GM19043 (cell line): Measurements from ENCODE around the gene TAS2R46.
"Not testable (repeated sequence)": the region's sequence is repeated elsewhere in the genome, so short reads cannot be mapped to it uniquely, and the experiment has no call there.

Experiments
- ATAC-seq: cut with Tn5 transposase; IDR thresholded peaks from one replicate; pipeline ENCODE4 v1.9.1; 2021; ENCODE audit warnings: low read depth; ENCODE audit not compliant: unreplicated experiment

Gene TAS2R46, protein sequence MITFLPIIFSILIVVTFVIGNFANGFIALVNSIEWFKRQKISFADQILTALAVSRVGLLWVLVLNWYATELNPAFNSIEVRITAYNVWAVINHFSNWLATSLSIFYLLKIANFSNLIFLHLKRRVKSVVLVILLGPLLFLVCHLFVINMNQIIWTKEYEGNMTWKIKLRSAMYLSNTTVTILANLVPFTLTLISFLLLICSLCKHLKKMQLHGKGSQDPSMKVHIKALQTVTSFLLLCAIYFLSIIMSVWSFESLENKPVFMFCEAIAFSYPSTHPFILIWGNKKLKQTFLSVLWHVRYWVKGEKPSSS

DNA sequence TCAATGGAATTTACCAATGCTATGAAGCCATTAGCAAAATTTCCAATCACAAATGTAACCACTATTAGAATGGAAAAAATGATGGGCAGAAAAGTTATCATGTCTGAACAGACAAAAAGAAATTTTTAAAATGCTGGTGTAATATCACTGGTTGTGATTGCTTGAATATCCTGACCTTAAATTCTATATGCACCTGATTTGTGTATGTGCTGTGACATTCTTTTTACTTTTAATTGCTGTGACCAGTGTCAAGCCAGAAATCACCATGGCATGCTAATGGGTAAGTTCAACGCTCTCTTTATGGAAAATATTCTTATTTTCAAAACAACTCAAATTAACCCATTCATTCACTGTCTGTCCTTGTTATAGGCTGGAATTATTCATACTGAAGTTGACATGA, at the start of gene TAS2R46:
TSS of gene TAS2R46 (minus strand) at position 101 of the 400 bp plus-strand sequence. CDS start at position 101, 0 bp downstream.
- not testable (repeated sequence) for ATAC-seq

DNA sequence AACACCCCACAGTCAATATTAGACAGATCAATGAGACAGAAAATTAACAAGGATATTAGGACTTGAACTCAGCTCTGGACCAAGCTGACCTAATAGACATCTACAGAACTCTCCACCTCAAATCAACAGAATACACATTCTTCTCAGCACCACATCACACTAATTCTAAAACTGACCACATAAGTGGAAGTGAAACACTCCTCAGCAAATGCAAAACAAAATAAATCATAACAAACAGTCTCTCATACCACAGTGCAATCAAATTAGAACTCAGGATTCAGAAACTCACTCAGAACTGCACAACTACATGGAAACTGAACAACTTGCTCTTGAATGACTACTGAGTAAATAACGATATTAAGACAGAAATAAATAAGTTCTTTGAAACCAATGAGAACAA, 49.1 kb upstream of the TAS2R46 start:
- ATAC-seq: not testable (repeated sequence)

DNA sequence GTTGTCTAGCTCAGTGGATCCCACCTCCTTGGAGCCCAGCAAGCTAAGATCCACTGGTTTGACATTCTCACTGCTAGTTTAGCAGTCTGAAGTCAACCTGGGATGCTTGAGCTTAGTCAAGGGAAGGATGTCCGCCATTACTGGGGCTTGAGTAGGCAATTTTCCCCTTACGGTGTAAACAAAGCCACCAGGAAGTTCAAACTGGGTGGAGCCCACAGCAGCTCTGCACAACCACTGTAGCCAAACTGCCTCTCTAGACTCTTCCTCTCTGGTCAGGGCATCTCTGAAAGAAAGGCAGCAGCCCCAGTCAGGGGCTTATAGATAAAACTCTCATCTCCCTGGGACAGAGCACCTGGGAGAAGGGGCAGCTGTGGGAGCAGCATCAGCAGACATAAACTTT, 46.8 kb upstream of the TAS2R46 start:
- no peak for ATAC-seq

DNA sequence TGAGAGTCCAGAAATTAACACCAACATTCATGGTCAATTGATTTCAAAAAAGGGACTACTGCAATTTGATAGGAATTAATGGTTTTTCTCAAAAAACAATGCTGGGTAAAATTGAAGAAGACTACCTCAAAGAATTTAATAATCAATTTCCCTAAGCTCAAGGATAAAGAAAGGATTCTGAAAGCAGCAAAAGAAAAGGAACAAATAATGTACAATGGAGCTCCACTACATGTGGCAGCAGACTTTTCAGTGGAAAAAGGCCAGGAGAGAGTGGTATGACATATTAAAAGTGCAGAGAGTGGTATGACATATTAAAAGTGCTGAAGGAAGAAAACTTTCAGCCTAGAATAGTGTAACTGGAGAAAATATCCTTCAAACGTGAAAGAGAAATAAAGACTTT, 45.6 kb upstream of the TAS2R46 start:
- no peak for ATAC-seq

DNA sequence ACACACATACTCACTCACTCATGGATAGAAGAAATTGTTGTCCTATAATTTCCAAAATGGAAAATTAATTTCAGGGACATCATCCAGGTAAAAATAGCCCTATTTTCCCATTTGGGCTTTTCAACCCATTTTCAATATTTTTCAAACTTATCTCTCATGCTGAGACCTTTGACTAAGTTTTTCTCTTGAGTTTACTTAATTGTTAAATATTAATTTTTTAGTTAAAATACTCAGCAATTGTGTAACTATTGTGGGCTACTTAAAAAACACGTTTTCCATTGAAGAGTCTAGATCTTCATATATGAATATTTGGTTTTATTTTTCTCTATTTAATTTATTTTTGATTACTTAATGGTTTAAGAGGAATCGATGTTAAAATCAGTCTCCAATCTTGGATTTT, 44.2 kb upstream of the TAS2R46 start:
- ATAC-seq: no peak

DNA sequence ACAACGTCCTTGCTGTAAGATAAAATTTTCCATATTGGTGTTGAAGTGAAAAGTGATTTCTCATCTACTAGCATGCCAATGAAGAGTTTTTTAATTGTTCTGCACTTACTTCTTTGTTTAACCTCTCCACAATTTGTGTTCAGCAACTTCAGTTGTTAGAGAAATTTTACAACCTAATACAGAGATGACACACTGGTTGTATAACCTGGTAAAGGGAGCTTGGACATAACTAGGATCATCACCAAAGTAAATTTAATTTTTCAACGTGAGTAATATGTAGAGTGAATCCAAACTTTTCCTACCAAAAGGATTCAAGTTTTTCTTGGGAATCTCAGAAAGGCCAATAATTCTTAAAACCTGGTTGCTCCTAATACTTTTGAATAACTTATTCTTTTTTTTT, 43.5 kb upstream of the TAS2R46 start:
- no peak for ATAC-seq

DNA sequence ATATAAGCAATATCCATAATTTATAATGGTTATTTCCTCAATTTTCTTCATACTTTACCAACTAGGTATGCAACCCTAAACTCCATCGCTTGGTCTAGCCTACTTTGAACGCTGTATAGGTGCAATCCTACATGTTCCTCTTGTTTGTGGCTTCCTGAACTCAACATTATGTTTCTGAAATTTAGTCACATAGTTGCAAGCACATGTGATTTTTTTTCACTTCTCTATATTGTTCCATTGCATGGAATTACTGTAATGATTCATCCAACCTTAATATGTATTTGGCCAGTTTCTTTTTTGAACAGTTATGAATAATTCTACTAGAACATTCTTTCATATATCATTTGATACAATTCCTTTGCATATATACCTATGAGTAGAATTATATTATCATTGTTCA, 32.8 kb upstream of the TAS2R46 start:
- not testable (repeated sequence) for ATAC-seq

DNA sequence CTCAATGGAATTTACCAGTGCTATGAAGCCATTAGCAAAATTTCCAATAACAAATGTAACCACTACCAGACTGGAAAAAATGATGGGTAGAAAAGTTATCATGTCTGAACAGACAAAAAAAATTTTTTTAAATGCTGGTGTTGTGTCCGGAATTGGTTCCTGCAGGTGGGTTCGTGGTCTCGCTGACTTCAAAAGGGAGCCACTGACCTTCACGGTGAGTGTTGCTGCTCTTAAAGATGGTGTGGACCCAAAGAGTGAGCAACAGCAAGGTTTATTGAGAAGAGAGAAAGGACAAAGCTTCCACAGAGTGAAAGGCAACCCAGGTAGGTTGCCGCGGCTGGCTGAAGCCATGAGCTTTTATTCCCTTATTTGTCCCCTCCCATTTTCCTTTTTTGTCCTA, 30.0 kb upstream of the TAS2R46 start, which contains the start of gene TAS2R43:
TSS of gene TAS2R43 (minus strand) at position 186 of the 400 bp plus-strand sequence. CDS start at position 102, 84 bp downstream.
- no peak for ATAC-seq

DNA sequence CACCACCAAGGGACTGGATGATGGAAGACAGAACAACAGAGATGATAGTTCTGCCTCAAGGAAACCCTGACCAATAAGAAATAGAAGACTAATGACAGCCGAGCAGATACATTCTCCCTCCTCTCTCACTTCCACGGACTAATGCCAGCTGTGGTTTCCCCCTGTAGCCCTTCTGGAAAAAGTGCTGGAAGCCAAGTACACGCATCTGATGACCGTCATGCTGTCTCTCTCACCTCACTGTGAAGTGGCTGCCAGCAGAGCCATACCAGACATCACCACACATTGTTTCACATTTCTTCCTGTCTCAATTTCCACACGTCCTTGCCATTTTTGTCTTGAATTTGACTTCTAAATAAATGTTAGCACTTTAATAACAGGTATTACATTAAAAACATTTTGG, 27.2 kb upstream of the TAS2R46 start:
- no peak for ATAC-seq

DNA sequence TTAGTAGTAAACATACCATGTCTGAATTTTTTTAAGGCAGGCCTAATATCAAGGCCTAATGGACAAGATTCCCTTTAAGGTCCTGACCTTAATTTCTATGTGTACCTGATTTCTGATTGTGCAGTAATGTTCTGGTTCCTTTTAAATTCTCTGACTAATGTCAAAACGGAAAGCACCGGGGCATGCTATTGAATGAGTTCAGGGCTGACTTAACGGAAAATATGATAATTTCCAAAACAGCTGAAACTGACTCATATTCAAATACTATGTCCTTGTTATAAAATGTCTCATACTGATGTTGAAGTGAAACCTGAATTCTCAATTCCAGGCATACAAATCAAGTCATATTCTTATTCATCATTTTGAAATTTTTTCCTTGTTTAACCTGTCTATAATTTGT, 23.3 kb upstream of the TAS2R46 start:
- no peak for ATAC-seq

DNA sequence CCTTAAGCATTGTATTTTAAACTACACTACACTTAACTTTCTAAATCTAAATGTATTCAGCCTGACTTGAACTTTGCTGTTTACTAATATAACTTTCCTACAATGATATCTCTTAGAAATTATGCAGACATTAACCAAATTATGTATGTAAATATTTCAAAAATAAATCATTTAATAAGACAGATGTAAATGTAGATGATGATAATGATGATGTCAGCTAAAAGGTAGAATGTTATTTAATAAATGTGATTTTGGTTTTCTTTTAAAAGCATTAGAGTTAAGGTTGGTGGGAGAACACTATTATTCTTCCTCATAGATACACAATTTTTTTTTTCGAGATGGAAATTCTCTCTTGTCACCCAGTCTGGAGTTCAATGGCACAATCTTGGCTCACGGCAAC, 19.9 kb upstream of the TAS2R46 start:
- no peak for ATAC-seq

DNA sequence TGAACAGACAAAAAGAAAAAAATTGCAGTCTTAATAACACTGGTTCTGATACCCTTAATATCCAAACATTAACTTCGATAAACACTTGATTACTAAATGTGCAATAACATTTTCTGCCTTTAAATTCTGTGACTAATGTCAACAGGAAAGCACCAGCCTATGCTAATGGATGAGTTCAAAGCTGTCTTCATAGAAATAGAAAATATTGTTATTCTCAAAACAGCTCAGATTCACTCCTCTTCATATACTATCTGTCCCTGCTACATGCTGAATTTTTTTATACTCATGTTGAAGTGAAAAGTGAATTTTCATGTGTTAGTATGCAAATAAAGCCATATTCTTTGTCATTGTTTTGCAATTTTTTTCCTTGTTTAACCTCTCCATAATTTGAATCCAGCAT, 16.2 kb upstream of the TAS2R46 start:
- no peak for ATAC-seq

DNA sequence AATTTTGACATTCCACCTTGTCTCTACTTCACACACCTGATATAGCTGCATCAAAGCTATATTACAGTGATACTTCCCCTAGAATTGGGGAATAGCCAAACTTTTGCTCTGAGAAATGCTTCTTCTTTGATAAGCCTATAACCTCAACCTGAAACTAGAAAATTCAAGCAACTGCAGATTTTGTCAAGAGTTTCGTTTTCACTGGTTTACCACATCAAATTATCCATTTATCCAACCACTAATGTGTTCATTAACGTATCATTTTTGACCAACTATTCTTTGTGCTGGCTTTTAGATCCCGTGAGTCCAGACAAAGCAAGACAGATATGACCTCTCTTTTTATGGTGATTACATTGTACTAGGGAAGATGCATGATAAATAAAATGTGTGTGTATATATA, 13.5 kb upstream of the TAS2R46 start:
- no peak for ATAC-seq

DNA sequence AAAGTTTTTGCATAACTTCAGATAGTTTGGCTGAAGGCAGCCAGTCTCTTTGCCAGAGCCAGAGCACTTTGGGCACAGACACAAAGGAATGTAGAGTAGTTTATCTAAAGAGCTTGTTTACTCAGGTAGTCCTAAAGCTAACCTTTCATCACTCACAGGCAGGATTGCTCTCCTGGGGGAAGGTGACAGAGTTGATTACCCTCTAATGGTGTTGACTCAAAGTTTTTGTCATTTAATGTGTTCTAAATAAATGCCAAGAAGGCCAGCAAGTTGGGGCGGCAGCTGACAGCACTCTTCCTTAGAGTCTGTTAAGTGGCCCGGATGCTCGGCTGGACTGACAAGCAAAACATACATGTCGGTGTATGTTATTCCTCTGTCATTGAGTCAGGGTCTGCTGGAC, 9.3 kb upstream of the TAS2R46 start:
- ATAC-seq: no peak

DNA sequence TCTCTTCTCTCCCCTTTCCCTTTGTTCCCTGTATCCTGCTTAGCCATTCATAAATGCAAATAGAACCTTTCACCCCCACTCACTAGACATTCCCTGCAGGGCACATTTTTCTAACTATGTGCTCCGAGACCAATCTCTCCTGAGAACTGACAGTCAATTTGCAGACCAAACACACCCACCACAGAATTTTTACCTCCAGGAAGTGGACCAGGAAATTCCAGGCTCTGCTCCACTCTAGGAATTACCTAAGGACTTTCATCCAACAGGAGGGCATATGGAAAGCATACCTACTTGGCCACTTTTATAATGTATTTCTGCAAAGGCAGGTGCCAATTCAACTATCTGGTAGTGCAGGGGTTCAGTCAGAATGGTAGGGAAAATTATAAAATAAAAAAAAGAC, 8.9 kb upstream of the TAS2R46 start:
- ATAC-seq: no peak

DNA sequence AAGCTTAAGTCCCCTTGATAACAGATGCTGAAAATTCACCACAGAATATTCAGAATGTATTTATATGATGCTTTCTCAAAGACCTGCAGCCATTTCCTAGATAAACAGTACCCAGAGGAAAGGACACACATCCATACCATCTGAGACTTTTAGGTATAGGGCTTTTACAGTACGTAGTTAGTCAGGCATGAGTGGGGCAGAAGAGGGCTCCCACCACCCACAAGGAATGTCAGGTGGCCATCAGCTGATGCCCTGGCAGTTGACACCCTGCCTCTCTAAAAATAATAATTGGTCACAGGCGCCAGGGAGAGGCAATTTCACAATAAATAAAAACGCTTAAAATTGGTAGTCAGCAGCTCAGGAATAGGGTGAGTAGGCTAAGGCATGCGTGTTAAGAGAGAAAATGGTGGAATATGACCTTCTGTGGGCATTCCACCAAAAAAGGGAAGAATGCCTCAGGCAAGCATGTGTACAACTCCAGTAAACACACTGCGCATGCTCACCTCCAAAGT, 7.8 kb upstream of the TAS2R46 start:
- no peak for ATAC-seq

DNA sequence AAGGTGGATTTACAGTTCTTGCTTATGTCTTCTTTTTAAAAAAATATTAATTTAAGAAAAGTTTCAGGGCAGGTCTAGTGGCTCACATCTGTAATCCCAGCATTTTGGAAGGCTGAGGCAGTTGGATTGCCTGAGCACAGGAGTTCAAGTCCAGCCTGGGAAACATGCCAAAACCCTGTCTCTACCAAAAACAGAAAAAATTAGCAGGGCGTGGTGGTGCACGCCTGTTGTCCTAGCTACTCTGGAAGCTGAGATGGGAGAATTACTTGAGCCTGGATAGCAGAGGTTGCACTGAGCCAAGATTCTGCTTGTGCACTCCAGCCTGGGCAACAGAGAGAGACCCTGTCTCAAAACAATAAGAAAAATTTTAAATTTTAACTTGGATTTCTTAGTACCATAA, 5.4 kb upstream of the TAS2R46 start:
- no peak for ATAC-seq

DNA sequence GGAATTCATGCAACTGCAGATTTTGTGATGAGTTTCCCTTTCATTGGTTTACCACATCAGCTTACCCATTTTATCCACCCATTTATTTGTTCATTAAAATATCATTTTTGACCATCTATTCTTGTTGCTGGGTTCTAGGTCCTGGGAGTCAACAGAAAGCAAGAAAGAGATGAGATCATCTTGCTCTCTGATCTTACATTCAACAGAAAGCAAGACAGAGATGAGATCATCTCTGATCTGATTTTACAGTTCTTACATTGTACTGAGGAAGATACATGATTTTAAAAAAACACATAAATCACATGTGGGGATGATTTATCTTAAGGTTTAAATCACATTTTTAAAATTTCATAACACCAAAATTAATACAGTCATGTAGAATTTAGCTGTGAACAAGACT, 2.3 kb downstream of the TAS2R46 start:
- ATAC-seq: no peak

DNA sequence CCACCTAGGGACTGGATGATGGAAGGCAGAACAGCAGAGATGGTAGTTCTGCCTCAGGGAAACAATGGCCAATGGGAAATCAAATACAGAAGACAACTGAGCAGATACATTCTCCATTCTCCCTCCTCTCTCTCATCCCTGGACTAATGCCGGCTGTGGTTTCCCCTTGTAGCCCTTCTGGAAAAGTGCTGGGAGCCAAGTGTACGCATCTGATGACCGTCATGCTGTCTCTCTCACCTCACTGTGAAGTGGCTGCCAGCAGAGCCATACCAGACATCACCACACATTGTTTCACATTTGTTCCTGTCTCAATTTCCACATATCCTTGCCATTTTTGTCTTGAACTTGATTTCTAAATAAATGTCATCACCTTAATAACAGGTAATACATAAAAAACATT, 3.1 kb downstream of the TAS2R46 start:
- ATAC-seq: no peak

DNA sequence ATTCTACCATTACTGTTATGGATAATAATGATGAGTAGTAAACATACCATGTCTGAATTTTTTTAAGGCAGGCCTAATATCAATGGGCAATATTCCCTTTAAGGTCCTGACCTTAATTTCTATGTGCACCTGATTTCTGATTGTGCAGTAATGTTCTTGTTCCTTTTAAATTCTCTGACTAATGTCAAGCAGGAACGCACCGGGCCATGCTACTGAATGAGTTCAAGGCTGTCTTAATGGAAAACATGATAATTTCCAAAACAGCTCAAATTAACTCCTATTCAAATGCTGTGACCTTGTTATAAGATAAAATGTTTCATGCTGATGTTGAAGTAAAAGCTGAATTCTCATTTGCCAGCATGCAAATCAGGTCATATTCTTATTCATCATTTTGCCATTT, 6.8 kb downstream of the TAS2R46 start:
- no peak for ATAC-seq

DNA sequence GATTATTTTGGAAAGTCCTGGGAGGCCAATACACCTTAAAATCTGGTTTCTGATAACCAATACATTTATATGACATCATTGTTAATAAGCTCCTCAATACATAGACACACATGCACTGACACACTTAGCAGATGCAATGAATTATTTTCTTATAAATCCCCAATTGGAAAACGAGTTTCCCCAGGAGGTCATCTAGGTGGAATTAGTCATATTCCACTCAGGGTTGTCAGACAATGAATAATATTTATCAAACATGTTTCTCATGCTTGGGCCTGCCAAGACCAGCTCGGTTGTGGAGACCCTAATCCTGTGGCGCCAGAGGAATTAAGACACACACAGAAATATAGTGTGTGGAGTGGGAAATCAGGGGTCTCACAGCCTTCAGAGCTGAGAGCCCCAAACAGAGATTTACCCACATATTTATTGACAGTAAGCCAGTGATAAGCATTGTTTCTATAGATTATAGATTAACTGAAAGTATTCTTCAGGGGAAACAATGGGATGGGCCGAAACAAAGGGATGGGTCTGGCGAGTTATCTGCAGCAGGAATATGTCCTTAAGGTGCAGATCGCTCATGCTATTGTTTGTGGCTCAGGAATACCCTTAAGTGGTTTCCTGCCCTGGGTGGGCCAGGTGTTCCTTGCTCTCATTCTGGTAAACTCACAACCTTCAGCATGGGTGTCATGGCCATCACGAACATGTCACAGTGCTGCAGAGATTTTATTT, 12.1 kb downstream of the TAS2R46 start:
- not testable (repeated sequence) for ATAC-seq

DNA sequence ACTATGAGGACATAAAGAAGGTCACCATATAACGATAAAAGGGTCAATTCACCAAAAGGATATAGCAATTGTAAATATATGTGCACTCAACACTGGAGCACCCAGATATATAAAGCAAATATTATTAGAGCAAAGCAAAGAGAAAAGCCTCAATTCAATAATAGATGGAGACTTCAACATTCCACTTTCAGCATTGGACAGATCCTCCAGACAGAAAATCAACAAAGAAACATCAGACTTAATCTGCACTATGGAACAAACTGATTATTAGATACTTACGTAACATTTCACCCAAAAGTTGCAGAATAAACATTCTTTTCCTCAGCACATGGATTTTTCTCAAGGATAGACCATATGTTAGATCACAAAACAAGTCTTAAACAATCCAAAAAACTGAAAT, 20.7 kb downstream of the TAS2R46 start:
- not testable (repeated sequence) for ATAC-seq
